ENCODE data around the gene MCC. TPM values are rescaled to one million over a fixed set of nuclear protein-coding genes. Genes with fewer than 3 reads are reported as not detected.

The MCC gene
- total RNA-seq, 1 experiment from 2014 or later = 23.5 TPM

GRCh38 chr5:113274836-113275414 lies 213.3 kb downstream of the MCC start (continued):
- no peak for TF ChIP-seq ZMAT4 (CRISPR knock-in tag; IDR thresholded peaks at IDR 0.05)
- 0 out of 2 replicates have a peak, but pooled peaks have one; percentile 62 for TF ChIP-seq ZBTB21 (CRISPR knock-in tag; IDR thresholded peaks at IDR 0.05; ENCODE audit: borderline replicate concordance)
- no peak for TF ChIP-seq ELF4 (CRISPR knock-in tag; IDR thresholded peaks at IDR 0.05; ENCODE audit: low read depth)
- no peak for TF ChIP-seq ESRRA (CRISPR knock-in tag; IDR thresholded peaks at IDR 0.05; ENCODE audit: borderline replicate concordance)
- no peak for TF ChIP-seq ZNF219 (CRISPR knock-in tag; IDR thresholded peaks at IDR 0.05; ENCODE audit: borderline replicate concordance)
- no peak for TF ChIP-seq MXD4 (CRISPR knock-in tag; IDR thresholded peaks at IDR 0.05; ENCODE audit: borderline replicate concordance)
- TF ChIP-seq HMGXB4 (CRISPR knock-in tag; IDR thresholded peaks at IDR 0.05) = no peak
- peak; percentile 18; the same call in 1 of the 2 replicates for TF ChIP-seq FOXP4 (CRISPR knock-in tag; IDR thresholded peaks at IDR 0.05)
- no peak for TF ChIP-seq RORB (CRISPR knock-in tag; IDR thresholded peaks at IDR 0.05)
- no peak for TF ChIP-seq ETV6 (CRISPR knock-in tag; IDR thresholded peaks at IDR 0.05)
- TF ChIP-seq TEAD1 (CRISPR knock-in tag; IDR thresholded peaks at IDR 0.05) = peak; percentile 51; the same call in 1 of the 2 replicates
- no peak for TF ChIP-seq PRDM15 (CRISPR knock-in tag; IDR thresholded peaks at IDR 0.05)
- TF ChIP-seq ZNF138 (CRISPR knock-in tag; conservative IDR thresholded peaks at IDR 0.05) = no peak
- no peak for TF ChIP-seq NFYB (CRISPR knock-in tag; conservative IDR thresholded peaks at IDR 0.05; ENCODE audit: low read depth)
- no peak for TF ChIP-seq SMAD3 (CRISPR knock-in tag; IDR thresholded peaks at IDR 0.05; ENCODE audit: borderline replicate concordance)
- no peak for TF ChIP-seq JAZF1 (CRISPR knock-in tag; IDR thresholded peaks at IDR 0.05)
- TF ChIP-seq ZNF281 (CRISPR knock-in tag; IDR thresholded peaks at IDR 0.05) = no peak
- TF ChIP-seq ZNF263 (CRISPR knock-in tag; IDR thresholded peaks at IDR 0.05; ENCODE audit: low read depth) = no peak
- no peak for TF ChIP-seq E2F1 (CRISPR knock-in tag; IDR thresholded peaks at IDR 0.05)
- TF ChIP-seq ZNF532 (CRISPR knock-in tag; IDR thresholded peaks at IDR 0.05; ENCODE audit: borderline replicate concordance) = no peak
- TF ChIP-seq NFATC4 (CRISPR knock-in tag; IDR thresholded peaks at IDR 0.05) = no peak
- no peak for TF ChIP-seq ZNF396 (CRISPR knock-in tag; IDR thresholded peaks at IDR 0.05; ENCODE audit: borderline replicate concordance)
- no peak for TF ChIP-seq ZNF671 (CRISPR knock-in tag; IDR thresholded peaks at IDR 0.05)
- no peak for TF ChIP-seq PRRX2 (CRISPR knock-in tag; IDR thresholded peaks at IDR 0.05)
